Measurements from ENCODE around the gene SLC25A5. TPM values are rescaled to one million over a fixed set of nuclear protein-coding genes. Genes with fewer than 3 reads are reported as not detected.

The SLC25A5 gene
- total RNA-seq, 1 experiment from 2014 or later, result 573 TPM

DNA sequence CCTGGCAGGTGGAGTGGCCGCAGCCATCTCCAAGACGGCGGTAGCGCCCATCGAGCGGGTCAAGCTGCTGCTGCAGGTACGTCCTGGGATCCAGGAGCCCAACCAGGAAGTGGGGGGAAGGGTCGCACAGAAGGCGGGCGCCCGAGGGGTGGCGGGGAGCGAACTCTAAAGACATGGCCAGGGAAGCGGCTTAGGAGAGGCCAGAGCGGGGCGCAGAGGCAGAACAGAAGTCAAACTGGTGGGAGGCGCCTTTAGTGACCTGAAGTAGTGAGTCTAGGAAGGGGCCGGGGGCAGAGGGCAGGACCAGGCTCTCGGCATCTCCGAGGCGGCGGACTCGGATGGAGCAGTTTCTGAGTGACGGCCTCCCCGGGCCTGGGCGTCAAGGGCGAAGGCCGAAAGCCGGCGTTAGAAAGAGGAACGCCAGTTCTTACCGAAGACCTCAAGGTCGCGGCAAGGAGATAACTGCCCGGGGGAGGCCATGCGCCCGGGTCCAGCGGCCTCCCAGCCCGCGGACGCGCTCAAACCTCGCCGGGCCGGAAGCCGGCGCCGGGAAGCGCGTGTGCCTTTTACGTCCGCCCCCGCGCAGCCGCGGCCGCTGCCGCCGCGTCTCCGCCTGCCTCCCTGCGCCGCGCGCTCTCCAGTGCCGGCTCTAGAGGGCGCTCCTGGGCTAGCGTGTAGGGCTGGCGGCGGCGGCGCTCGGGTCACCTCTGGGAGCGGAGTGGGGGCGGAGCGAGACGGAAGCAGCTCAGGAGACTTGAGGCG lies 488 bp downstream of the SLC25A5 start (continued):
- TF ChIP-seq HMGXB4 (CRISPR knock-in tag; IDR thresholded peaks at IDR 0.05), result 0 out of 2 replicates have a peak, but pooled peaks have one; percentile 34

- Mint-ChIP-seq H3K4me3 (peak overlapping the region; percentile 78), H3K9me3 (no peaks in the 10 kb centered on the region), H3K27me3 (ENCODE audit: low read depth) (no peaks in the 10 kb centered on the region), H3K36me3 (peaks cover 19% of the 10 kb centered on the region), H3K27ac (peak overlapping the region; percentile 49; the same call in 1 of the 2 replicates), H3K4me1 (0 out of 2 replicates have a peak, but pooled peaks cover 5% of the 10 kb centered on the region)
- ChIA-PET POLR2A (interaction anchor here (0.6 to 1.0 kb wide), 2 partner anchors 43 to 136 kb away, joined by 6 to 8 read pairs; no protein-coding TSS in a partner anchor), CTCF (interaction anchor here (0.6 to 2.1 kb wide), 6 partner anchors 9 to 234 kb away, joined by 3 to 15 read pairs (median 4); no protein-coding TSS in a partner anchor)
- ATAC-seq (no peak), DNase-seq (ENCODE audit: low spot score) (no peak)
- TF ChIP-seq JUN (CRISPR knock-in tag; IDR thresholded peaks at IDR 0.05) (no peak), ZSCAN18 (CRISPR knock-in tag; IDR thresholded peaks at IDR 0.05) (no peak), NR1H2 (CRISPR knock-in tag; IDR thresholded peaks at IDR 0.05) (no peak), FOXK1 (CRISPR knock-in tag; IDR thresholded peaks at IDR 0.05) (no peak), GRHL2 (CRISPR knock-in tag; IDR thresholded peaks at IDR 0.05; ENCODE audit: insufficient replicate concordance, severe bottlenecking) (no peak), NFATC4 (CRISPR knock-in tag; IDR thresholded peaks at IDR 0.05) (no peak), FOXP1 (CRISPR knock-in tag; IDR thresholded peaks at IDR 0.05; ENCODE audit: borderline replicate concordance) (no peak), STAT6 (CRISPR knock-in tag; conservative IDR thresholded peaks at IDR 0.05; ENCODE audit: low read depth) (no peak)
- TF ChIP-seq, protein P1, sequence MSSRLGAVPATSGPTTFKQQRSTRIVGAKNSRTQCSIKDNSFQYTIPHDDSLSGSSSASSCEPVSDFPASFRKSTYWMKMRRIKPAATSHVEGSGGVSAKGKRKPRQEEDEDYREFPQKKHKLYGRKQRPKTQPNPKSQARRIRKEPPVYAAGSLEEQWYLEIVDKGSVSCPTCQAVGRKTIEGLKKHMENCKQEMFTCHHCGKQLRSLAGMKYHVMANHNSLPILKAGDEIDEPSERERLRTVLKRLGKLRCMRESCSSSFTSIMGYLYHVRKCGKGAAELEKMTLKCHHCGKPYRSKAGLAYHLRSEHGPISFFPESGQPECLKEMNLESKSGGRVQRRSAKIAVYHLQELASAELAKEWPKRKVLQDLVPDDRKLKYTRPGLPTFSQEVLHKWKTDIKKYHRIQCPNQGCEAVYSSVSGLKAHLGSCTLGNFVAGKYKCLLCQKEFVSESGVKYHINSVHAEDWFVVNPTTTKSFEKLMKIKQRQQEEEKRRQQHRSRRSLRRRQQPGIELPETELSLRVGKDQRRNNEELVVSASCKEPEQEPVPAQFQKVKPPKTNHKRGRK (CRISPR knock-in tag; IDR thresholded peaks at IDR 0.05; ENCODE audit: borderline replicate concordance), result no peak
- TF ChIP-seq, protein P2, sequence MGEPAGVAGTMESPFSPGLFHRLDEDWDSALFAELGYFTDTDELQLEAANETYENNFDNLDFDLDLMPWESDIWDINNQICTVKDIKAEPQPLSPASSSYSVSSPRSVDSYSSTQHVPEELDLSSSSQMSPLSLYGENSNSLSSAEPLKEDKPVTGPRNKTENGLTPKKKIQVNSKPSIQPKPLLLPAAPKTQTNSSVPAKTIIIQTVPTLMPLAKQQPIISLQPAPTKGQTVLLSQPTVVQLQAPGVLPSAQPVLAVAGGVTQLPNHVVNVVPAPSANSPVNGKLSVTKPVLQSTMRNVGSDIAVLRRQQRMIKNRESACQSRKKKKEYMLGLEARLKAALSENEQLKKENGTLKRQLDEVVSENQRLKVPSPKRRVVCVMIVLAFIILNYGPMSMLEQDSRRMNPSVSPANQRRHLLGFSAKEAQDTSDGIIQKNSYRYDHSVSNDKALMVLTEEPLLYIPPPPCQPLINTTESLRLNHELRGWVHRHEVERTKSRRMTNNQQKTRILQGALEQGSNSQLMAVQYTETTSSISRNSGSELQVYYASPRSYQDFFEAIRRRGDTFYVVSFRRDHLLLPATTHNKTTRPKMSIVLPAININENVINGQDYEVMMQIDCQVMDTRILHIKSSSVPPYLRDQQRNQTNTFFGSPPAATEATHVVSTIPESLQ (CRISPR knock-in tag; IDR thresholded peaks at IDR 0.05), result no peak
Measured at GRCh38 chrX:119469313-119469635, 1.0 kb downstream of the SLC25A5 start.
